GM19193 (cell line): ENCODE data around the gene AMDHD1.

Source experiments
- POLR2A ChIP-seq: IDR thresholded peaks from 4 replicates; pipeline ENCODE4 v1.6.1; 2011; ENCODE audit not compliant: insufficient read depth, insufficient read length; ENCODE audit errors: extremely low read depth

The AMDHD1 gene

DNA sequence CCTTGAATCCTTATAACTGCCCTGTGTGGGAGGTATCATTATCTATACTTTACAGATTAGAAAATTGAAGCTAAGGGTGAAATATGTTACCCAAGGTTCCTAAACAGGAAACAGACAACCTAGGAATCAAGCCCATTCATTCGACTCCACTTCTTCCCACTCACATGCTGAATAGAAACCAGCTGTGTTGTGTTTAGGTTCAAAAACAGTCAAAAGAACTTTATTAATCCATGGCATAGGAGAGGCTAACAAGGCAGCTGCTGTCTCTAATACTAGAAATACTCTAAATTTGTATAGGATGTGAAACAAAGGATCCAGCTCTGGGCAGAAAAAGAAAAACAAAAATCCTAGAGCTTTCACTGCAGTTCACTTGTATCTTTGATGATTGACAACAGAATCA is 9.9 kb downstream of the AMDHD1 start:
- no peak for TF ChIP-seq POLR2A

- no peak for TF ChIP-seq POLR2A
These were observed 12.5 kb downstream of the AMDHD1 start for GRCh38 chr12:95955549-95956159.

- TF ChIP-seq POLR2A, result no peak
These were observed 13.5 kb downstream of the AMDHD1 start for GRCh38 chr12:95956557-95957145.

DNA sequence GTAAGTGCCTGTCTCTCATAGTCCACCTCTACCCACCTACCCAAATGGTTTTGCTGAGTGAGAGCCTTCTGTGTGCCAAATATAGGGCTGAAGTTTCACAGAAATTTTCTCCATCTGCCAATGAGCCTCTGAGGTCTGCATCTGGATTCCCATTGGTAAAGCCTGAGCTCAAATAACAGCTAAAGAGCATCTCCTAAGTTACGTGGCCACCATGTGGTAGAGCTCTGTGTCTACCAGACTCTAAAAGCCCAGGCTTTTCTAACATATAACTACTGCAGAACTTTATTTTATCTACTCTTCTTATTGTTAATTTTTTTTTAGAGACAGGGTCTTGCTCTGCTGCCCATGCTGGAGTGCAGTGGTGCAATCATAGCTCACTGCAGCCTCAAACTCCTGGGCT is 16.0 kb downstream of the AMDHD1 start:
- no peak for TF ChIP-seq POLR2A

GRCh38 chr12:95960241-95960640 is 17.1 kb downstream of the AMDHD1 start:
- no peak for TF ChIP-seq POLR2A

DNA sequence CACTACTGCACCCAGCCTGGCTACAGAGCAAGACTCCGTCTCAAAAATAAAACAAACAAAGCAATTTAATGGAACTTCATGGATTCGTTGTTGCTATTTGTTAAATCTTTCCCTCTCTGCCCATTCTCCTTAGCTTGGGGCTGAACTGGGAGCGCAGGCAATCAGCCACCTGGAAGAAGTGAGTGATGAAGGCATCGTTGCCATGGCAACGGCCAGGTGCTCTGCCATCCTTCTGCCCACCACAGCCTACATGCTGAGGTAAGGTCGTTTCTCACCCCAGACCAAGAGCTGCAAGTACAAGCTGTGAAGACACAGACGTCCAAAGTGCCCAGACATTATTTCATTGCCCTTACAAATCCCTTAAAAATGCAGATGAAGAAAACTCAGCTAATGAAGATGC is 19.1 kb downstream of the AMDHD1 start:
- TF ChIP-seq POLR2A, result no peak

- TF ChIP-seq POLR2A, result no peak
These were observed 20.0 kb downstream of the AMDHD1 start for GRCh38 chr12:95963096-95963495.

DNA sequence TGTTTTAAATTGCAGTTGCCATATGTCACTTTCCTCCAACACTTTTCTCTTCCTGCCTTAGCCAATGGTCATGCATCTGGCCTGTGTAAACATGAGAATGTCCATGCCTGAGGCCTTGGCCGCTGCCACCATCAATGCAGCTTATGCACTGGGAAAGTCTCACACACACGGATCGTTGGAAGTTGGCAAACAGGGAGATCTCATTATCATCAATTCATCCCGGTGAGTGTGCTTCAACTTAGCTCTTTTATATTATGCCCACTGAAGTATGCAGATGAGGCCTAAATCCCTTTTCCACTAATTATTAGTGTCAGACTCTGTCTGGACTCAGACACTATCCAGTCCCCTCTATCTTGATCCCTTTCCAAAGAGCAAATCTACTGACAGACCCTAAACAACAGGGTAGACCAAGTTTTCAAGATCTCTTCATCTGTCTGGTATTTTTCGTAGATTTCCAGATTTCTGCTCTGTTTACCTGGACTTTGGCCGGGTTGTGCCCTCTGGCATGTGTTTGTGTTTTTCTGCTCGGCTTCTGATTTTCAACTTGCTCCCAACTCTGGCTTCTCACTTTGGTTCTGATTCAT is 23.2 kb downstream of the AMDHD1 start:
- TF ChIP-seq POLR2A, result no peak

GRCh38 chr12:95967301-95967700 is 24.2 kb downstream of the AMDHD1 start:
- no peak for TF ChIP-seq POLR2A

GRCh38 chr12:95970905-95971304 is 27.8 kb downstream of the AMDHD1 start:
- no peak for TF ChIP-seq POLR2A

- no peak for TF ChIP-seq POLR2A
These were observed 29.8 kb downstream of the AMDHD1 start for GRCh38 chr12:95972832-95973456.

DNA sequence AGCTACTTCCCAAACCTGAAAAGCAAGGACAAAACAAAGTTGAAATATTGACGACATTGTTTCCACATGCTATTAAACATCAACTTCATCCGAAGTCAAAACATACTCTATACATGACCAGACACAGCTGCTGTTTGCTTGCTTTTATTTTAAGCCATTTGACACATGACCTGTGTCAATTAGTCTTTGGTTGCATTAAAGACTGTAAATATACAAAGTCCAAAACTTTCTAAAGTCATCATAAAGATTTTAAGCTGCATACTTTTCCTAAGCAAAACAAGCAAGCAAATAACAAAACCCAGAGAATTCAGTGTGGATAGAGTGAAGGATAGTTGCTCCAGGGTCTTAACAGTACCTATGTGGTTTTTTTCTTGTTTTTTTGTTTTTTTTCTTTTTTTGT is 31.2 kb downstream of the AMDHD1 start:
- TF ChIP-seq POLR2A, result no peak

- no peak for TF ChIP-seq POLR2A
These were observed 32.4 kb downstream of the AMDHD1 start for GRCh38 chr12:95975491-95975890.

DNA sequence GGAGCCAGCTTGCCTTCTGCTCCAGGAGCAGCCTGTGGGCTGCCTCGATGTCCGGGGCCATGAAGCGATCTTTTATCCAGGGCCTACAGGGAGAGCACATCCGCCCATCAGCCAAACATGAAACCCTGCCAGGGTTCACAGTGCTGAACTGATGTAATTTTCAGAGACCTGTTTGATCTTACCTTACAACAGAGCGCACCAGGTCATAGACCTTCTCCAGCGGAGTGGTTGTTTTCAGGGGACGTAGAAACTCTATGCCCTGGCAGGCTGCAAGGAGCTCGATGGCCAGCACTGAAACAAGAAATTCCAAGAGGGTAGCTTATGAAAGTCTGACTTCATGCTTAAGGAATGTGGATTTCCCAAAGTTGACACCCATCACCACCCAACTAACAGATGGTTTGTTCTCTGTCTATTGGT is 33.3 kb downstream of the AMDHD1 start:
- no peak for TF ChIP-seq POLR2A

DNA sequence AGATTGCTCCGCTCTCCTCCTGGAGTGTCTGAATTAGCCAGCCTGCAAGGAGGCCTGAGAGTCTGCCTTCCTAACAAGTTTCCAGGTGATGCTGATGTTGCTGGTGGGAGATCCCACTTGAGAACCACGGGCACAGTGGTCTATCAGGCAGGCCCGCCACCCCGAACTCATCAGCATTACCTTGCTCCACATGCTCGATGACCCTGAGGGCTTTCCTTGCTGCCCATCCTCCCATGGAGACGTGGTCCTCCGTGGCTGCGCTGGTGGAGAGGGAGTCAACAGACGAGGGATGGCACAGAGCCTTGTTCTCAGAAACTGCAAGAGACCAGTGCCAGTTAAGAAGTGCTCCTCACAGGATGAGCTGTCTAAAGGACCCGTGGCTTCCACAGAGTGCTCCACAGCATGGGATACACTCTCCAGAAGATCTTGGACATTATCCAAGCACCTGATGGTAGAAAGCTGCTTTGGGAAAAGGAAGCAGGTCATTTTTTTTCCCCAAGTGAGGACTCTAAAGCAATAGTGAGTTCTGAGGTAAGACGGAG is 34.7 kb downstream of the AMDHD1 start:
- TF ChIP-seq POLR2A, result no peak

GRCh38 chr12:95978351-95978750 is 35.2 kb downstream of the AMDHD1 start:
- no peak for TF ChIP-seq POLR2A
